ENCODE results near the gene PTH1R.
A peak's percentile ranks its signal among the peaks of the same experiment; 100 is the strongest.

The PTH1R gene

GRCh38 chr3:46927718-46928073, 50.2 kb downstream of the PTH1R start:
- DNase-seq (ENCODE audit: low read depth, low spot score) = no peak

GRCh38 chr3:46928282-46928681, 50.8 kb downstream of the PTH1R start:
- no peak for DNase-seq (ENCODE audit: low read depth, low spot score)

DNA sequence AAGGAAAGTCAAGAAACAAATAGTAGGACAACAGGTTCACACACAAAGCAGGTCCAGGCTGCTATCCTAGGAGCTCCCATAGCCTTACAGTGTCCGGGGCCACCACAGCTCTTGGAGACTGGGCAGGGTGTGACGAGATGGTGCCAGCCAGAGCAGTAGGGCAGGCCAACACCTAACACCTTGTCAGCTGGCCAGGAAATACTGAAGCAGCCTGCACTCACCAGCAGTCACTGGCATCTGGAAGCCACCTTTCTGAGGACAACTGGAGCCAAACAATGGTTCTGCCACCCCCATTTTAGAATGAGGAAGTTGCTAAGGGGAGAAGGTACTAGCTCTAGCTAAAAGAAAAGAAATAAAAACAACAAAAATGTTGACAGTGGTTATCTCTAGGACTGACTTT, 51.8 kb downstream of the PTH1R start:
- no peak for DNase-seq (ENCODE audit: low read depth, low spot score)

- DNase-seq (ENCODE audit: low read depth, low spot score) = no peak
Measured at GRCh38 chr3:46930166-46930944, 52.8 kb downstream of the PTH1R start.

DNA sequence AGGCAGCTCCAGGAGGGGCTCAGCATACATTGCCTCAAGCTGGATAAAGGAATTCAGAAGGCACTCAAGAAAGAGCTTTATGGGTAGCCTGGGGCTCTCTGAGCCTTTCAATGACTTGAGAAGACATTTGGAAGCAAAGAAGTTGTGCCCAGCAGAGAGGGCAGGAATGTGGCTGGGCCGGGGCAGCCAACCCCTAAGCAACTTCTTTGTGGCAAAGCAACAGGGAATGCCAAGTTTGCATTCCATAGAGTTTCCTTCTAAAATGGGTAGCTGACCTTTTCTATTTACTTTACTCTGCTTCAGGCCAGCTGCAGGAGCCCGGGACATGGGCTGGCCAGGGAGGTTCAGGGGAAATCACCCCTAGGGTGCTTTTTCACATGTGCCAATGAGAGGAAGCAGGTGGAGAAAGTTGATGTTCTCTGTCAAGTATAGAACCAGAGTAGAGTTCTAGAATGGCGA, 53.5 kb downstream of the PTH1R start:
- no peak for DNase-seq (ENCODE audit: low read depth, low spot score)

- DNase-seq (ENCODE audit: low read depth, low spot score) = no peak
Measured at GRCh38 chr3:46931631-46932331, 54.3 kb downstream of the PTH1R start.

GRCh38 chr3:46932455-46933225, 55.1 kb downstream of the PTH1R start:
- DNase-seq (ENCODE audit: low read depth, low spot score) = no peak

- DNase-seq (ENCODE audit: low read depth, low spot score) = no peak
Measured at GRCh38 chr3:46933261-46933660, 55.7 kb downstream of the PTH1R start.

DNA sequence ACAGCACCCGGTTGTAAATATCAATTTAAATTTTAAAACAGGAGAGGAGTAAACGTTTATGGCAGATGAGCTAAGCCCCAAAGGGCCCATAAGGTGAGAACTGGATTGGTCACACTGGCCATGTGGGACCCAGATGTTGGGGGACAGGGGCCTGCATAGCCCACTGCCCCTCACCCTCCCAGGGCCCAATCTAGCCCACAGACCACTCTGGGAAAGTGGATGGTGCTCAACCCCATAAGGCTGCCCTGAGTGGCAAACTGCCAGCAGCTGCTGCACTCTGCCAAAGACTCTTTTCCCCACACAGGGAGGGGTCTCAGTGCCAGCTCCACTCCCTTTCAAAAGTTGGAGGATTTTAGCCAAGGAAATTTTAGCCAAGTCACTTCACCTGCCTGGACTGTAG, 56.6 kb downstream of the PTH1R start:
- no peak for DNase-seq (ENCODE audit: low read depth, low spot score)

GRCh38 chr3:46934498-46935167, 57.1 kb downstream of the PTH1R start:
- no peak for DNase-seq (ENCODE audit: low read depth, low spot score)

DNA sequence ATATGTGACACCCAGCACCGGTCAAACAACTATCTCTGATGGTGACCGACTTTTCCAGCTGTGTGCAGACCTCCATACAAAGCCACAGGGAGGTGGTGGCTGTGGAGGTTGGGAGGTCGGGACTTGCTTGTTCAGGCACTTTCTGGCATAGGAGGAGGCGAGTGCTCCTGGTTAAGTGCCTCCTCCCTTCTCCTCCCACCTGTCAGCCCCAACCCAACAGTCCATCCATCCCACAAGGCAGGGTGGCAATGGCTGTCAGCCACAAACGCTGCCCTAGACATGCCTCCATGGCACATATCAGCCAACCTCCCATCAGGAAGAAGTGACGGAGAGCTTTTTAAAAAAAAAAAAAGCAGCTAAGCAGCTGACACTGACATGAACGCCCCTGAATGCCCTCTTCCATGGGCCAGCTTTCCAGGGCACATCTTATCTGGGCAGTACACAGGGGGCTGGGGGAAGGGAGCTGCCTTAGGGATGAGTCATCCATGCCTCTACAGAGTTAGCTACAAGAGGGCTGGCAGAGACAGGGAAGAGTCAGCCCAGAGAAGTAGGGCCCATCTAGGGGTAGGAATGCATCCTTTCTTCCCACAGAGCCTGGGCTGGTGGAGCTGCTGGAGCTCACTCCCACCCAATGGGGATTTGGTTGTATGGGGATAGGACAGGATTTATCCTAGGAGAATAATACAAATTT, 57.8 kb downstream of the PTH1R start:
- DNase-seq (ENCODE audit: low read depth, low spot score) = peak; percentile 87

GRCh38 chr3:46935989-46936558, 58.6 kb downstream of the PTH1R start:
- DNase-seq (ENCODE audit: low read depth, low spot score) = no peak

- no peak for DNase-seq (ENCODE audit: low read depth, low spot score)
Measured at GRCh38 chr3:46936733-46937250, 59.3 kb downstream of the PTH1R start.

DNA sequence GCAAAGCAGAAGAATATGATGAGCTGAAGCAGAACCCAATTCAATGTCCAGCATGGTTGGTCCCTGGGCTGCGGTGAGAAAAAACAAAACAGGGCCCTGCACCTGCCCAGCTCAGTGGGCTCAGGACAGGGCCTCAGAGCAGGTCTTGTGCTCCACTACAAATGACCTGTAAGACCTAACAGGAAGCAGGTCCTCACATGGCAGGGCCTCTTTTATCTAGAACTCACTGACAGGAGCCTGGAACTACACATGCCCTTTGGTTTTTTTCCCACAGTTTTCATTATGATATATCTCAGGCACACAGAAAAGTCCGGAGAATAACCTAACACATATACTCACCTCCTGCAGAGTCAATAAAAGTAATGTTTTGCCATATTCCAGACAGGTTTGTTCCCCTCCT, 60.6 kb downstream of the PTH1R start:
- no peak for DNase-seq (ENCODE audit: low read depth, low spot score)

- DNase-seq (ENCODE audit: low read depth, low spot score) = no peak
Measured at GRCh38 chr3:46939578-46940445, 62.3 kb downstream of the PTH1R start.

DNA sequence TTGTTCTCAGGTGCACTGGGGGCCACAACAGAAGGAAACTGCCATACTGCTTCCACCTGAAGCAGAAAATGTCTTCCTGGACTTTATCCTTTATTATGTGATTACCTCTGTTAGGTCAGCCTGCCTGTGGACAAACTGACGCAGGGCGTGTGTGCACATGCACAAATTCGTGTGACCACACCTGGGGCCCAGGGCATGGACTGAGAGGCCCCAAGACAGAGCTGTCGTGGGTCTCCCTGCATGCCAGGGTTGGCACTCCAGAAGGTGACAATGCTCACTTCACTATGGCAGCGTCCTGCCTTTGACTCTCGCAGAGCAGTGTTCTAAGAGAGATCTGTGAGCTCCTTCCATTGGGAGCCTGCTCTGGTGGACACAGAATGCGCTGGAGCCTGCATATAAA, 64.6 kb downstream of the PTH1R start:
- no peak for DNase-seq (ENCODE audit: low read depth, low spot score)

- DNase-seq (ENCODE audit: low read depth, low spot score) = no peak
Measured at GRCh38 chr3:46942481-46943236, 65.1 kb downstream of the PTH1R start.

GRCh38 chr3:46943237-46944187, 66.0 kb downstream of the PTH1R start:
- DNase-seq (ENCODE audit: low read depth, low spot score) = no peak

Measured in iPS DF 19.7 (cell line).